Ovary (tissue), 9 donors: ENCODE data around the gene SNAPC2. TPM values are rescaled to one million over a fixed set of nuclear protein-coding genes. Genes with fewer than 3 reads are reported as not detected.
"Not testable (repeated sequence)": the region's sequence is repeated elsewhere in the genome, so short reads cannot be mapped to it uniquely, and the experiment has no call there.

ENCODE experiments used
- DNase-seq, 5 donors: peaks; one replicate each; pipeline ENCODE4 v3.0.0-alpha.2; 2019 to 2020
- H3K27ac ChIP-seq, 2 donors: fragments of 200-600 bp; one replicate each; pipeline versions ENCODE4 v1.5.1 to v1.8.0; 2019 to 2022
- H3K27me3 ChIP-seq: fragments of 200-600 bp; one replicate; pipeline ENCODE4 v1.8.0; 2022
- H3K36me3 ChIP-seq: fragments of 200-600 bp; sonication (generic); one replicate; pipeline ENCODE4 v1.5.1; 2019
- H3K4me1 ChIP-seq: one replicate; pipeline ENCODE4 v1.8.1; 2013; ENCODE audit warnings: mild to moderate bottlenecking, moderate library complexity; ENCODE audit not compliant: insufficient read depth
- H3K4me3 ChIP-seq: fragments of 200-600 bp; sonication (generic); one replicate; pipeline ENCODE4 v1.5.1; 2017
- H3K9me3 ChIP-seq, 2 donors: fragments of 200-600 bp in 1 of 2; sonication (generic) in 1 of 2; one replicate each; pipeline versions ENCODE4 v1.5.1 to v1.8.1; 2013 to 2019; ENCODE audit warnings: mild to moderate bottlenecking in 1 of 2, moderate library complexity in 1 of 2
- EP300 ChIP-seq: sonication (generic); formaldehyde crosslinking; IDR thresholded peaks from one replicate; pipeline ENCODE4 v1.6.1; 2017; ENCODE audit warnings: antibody characterized with exemption
- POLR2A ChIP-seq: fragments of 450-650 bp; IDR thresholded peaks from one replicate; pipeline ENCODE4 v1.6.1; 2017; ENCODE audit warnings: antibody characterized with exemption, mild to moderate bottlenecking, moderate library complexity
- WGBS, 3 donors: extraction: QIAGEN DNeasy Blood & Tissue Kit in 1 of 3; methylation state at CpG; one replicate each; pipeline versions ENCODE4 v1.1.5 to v1.1.7; 2013 to 2017; 5-methylcytosine and 5-hydroxymethylcytosine counted together
- intact Hi-C, 4 donors: fragments of 100-400 bp; cut with DNase I; formaldehyde crosslinking; loops; one replicate each; pipeline versions ENCODE4 v1.11.0 to v1.15.1; 2022 to 2023
- polyA plus RNA-seq, 2 donors: library from polyadenylated mRNA; stranded (reverse); fragments of 200-250 nt in 1 of 2; fragments of 350-450 nt in 1 of 2; fragmentation: Illumina TruSeq in 1 of 2; extraction: RNeasy Lipid Tissue Mini Kit (QIAGEN cat#74804) in 1 of 2; gene quantifications; one replicate each; pipeline ENCODE4 v1.2.3, GENCODE V29; 2013 to 2014
- total RNA-seq, 7 donors: library from RNA; depleted of rRNA in 2 of 7; stranded (reverse); fragments of >200 nt in 2 of 7; fragmentation: NEBNext Ultra II Directional in 3 of 7; extraction: Animal tissue kit (Norgen Biotek cat#: 25700) in 3 of 7; gene quantifications; one replicate each; pipeline versions ENCODE4 v1.1.0 to v1.2.4, GENCODE V29; 2016 to 2023
- TF ChIP-seq, protein P1 (sequence below), 3 donors: fragments of 450-650 bp in 2 of 3; fragments of 200-600 bp in 1 of 3; IDR thresholded peaks; one replicate each; pipeline versions ENCODE4 v1.5.1 to v1.8.0; 2016 to 2022; ENCODE audit warnings: antibody characterized with exemption in 3 of 3, mild to moderate bottlenecking in 1 of 3
- donor health status: DM: no; HTN: no; CAD: no; lungs with moderate emphysema.
- donor health status: DM: no; HTN: no; CAD: no.
- donor health status: Bipolar disorder and iron deficiency.
- donor health status: DM: yes; HTN: yes; CAD: no.
- donor health status: DM: no; HTN: no; CAD: no.
- donor health status: DM: yes; HTN: yes; CAD: no.

SNAPC2 gene
- total and polyA plus RNA-seq, 9 donors: 1.8 to 26.6 (median 16.3) TPM

GRCh38 chr19:7927605-7928333, 7.6 kb downstream of the SNAPC2 start:
- WGBS, 3 donors: 85 to 88% (median 86%) methylated on average over 23 of the region's 23 CpGs
- Histone ChIP-seq H3K27me3 (no peaks in the 10 kb centered on the region), H3K27ac (peak overlapping the region; percentile 70 to 88), H3K9me3 (no peaks in the 10 kb centered on the region), H3K4me3 (no peak overlapping the region), H3K36me3 (no peaks in the 10 kb centered on the region), H3K4me1 (peaks cover 31% of the 10 kb centered on the region)
- no peak for TF ChIP-seq POLR2A
- TF ChIP-seq EP300: no peak
- TF ChIP-seq, protein P1, sequence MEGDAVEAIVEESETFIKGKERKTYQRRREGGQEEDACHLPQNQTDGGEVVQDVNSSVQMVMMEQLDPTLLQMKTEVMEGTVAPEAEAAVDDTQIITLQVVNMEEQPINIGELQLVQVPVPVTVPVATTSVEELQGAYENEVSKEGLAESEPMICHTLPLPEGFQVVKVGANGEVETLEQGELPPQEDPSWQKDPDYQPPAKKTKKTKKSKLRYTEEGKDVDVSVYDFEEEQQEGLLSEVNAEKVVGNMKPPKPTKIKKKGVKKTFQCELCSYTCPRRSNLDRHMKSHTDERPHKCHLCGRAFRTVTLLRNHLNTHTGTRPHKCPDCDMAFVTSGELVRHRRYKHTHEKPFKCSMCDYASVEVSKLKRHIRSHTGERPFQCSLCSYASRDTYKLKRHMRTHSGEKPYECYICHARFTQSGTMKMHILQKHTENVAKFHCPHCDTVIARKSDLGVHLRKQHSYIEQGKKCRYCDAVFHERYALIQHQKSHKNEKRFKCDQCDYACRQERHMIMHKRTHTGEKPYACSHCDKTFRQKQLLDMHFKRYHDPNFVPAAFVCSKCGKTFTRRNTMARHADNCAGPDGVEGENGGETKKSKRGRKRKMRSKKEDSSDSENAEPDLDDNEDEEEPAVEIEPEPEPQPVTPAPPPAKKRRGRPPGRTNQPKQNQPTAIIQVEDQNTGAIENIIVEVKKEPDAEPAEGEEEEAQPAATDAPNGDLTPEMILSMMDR (IDR thresholded peaks at IDR 0.05): no peak
- intact Hi-C loops: no loop called here
- DNase-seq: peak; percentile 35 to 65 (median 57)

DNA sequence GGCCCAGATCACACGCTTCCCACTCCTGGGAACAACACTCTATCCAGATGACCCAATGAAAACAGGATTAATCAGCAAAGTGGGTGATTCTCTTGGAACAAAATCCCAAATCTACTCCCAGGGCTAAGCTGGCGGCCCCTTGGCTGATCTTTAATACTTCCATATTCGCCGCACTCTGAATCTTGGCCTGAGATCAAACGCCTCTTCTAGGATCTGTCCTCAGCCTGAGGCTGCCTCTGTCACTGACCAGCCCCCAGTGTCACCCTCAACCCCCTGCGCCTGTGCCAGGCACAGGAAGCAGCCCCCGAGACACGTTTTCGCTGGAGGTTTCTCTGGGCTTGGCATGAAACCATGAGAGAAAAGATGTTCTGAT, 8.2 kb downstream of the SNAPC2 start:
- intact Hi-C loops: no loop called here
- 32 to 40% (median 33%) methylated on average over 9 of the region's 9 CpGs for WGBS, 3 donors
- Histone ChIP-seq H3K4me3 (no peak overlapping the region), H3K4me1 (peaks cover 31% of the 10 kb centered on the region), H3K27ac (peak overlapping the region; percentile 70 to 88), H3K36me3 (no peaks in the 10 kb centered on the region), H3K27me3 (no peaks in the 10 kb centered on the region), H3K9me3 (no peaks in the 10 kb centered on the region)
- TF ChIP-seq, protein P1 (IDR thresholded peaks at IDR 0.05): no peak
- no peak for TF ChIP-seq POLR2A
- TF ChIP-seq EP300: no peak
- DNase-seq: peak; percentile 33 to 56 (median 52)

DNA sequence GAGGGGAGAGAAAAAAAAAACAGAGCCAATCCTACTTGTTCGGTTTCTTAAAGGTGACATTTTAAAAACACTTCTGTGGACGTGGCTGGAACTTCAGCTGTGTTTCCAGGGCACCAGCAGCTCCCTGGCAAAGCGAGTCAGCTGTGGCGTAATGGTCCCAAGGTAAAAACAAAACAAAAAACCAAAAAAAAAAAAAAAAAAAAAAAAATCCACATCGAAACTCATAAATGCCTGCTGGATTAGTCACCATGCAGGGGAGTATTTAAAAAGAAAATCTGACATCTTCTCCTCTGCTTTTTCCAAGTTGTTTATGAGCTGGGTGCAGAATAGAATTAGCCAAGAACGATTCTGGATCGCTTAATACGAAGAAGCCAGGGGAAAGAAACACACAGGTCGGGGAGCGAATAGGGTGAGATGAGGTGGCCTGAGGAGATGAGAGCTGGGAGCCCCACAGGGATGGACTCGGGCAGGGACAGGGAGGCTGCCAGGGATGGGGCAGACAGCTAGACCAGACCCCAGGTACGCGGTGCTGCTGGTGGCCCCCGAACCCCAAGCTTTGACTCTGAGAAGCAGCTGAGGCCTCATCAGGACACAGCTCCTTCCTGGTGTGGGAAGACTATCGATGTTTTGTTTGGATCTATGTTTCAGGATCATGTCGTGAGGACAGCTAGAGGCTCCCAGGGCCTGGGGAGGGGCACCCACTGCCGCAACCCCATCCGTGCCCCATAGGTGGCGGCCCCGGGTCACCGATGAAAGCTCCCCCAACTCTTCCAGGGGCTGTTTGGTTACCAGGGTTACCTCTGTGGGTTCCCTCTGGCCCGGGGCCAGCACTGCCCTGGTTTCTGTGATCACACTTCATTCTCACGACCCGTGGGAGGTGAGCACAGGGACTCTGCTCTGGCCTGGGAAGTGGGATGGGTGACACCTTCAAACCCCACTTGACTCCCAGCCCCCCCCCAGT, 8.9 kb downstream of the SNAPC2 start:
- TF ChIP-seq, protein P1 (IDR thresholded peaks at IDR 0.05): peak in 2 of 3 donors; percentile 34 to 36
- TF ChIP-seq POLR2A: no peak
- Histone ChIP-seq H3K27ac (peak overlapping the region; percentile 82 to 88), H3K36me3 (no peaks in the 10 kb centered on the region), H3K4me1 (peaks cover 31% of the 10 kb centered on the region), H3K4me3 (peak overlapping the region; percentile 13), H3K27me3 (no peaks in the 10 kb centered on the region), H3K9me3 (no peaks in the 10 kb centered on the region)
- WGBS, 3 donors: 5 to 11% (median 8%) methylated on average over 24 of the region's 24 CpGs
- intact Hi-C loops: no loop called here
- peak; percentile 74 to 88 (median 83) for DNase-seq

DNA sequence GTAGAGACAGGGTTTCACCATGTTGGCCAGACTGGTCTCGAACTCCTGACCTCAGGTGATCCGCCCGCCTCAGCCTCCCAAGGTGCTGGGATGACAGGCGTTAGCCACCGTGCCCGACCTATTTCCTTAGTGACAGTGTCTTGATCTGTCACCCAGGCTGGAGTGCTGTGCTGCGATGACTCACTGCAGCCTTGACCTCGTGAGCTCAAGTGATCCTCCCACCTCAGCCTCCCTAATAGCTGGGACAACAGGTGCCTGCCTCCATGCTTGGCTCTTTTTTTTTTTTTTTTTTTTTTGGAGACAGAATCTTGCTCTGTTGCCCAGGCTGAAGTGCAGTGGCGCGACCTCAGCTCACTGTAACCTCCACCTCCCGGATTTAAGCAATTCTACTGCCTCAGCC, 9.9 kb downstream of the SNAPC2 start:
- intact Hi-C loops: not testable (repeated sequence)

More for the DNA sequence above, 9.9 kb downstream of the SNAPC2 start:
- H3K36me3 ChIP-seq, H3K4me3 ChIP-seq, H3K27me3 ChIP-seq, H3K9me3 ChIP-seq: not testable (repeated sequence)
- WGBS, 3 donors: 75 to 83% (median 77%) methylated on average over 11 of the region's 11 CpGs
- Histone ChIP-seq H3K4me1 (peaks cover 26% of the 10 kb centered on the region), H3K27ac (peak overlapping the region in 1 of 2 donors; percentile 82)
- DNase-seq: peak in 2 of 5 donors; percentile 15 to 33
